NCI-H446 (cell line): ENCODE measurements around the gene RUSC2.
"Not testable (repeated sequence)": the region's sequence is repeated elsewhere in the genome, so short reads cannot be mapped to it uniquely, and the experiment has no call there.

Experiments used
- DNase-seq, 2 experiments: peaks; one replicate each; lab custom pipeline; 2025; lab: John Stamatoyannopoulos, UW

Gene RUSC2

DNA sequence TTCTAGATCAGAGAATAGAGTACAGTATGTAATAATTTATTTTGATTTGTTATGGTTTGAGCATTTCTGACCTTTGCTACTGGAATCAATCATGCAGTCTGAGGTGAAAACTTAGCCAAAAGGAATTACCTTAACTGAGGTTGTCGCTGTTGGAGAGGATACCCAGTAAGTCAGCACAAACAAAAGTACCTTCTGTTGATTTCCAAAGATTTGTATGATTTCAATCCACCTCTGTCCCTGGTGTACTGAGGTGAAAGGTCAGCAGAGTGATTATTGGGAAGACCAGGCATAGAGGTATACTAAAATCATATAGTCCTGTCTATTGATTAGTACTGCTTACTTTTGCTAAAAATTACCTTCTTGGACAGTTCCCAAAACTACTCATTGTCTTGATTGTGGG, 32.8 kb downstream of the RUSC2 start:
- no peak for DNase-seq

DNA sequence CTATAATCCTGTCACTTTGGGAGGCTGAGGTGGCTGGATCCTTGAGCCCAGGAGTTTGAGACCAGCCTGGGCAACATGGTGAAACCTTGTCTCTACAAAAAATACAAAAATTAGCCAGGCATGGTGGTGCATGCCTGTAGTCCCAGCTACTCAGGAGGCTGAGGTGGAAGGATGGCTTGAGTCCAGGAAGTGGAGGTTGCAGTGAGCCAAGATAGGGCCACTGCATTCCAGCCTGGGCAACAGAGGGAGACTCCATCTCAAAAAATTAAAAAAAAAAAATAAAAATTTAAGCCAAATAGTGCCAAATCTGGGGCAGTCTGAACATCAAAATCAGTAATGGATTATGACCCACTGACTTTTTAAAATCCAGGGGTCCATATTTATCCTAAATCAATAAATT, 33.6 kb downstream of the RUSC2 start:
- DNase-seq, result not testable (repeated sequence)

DNA sequence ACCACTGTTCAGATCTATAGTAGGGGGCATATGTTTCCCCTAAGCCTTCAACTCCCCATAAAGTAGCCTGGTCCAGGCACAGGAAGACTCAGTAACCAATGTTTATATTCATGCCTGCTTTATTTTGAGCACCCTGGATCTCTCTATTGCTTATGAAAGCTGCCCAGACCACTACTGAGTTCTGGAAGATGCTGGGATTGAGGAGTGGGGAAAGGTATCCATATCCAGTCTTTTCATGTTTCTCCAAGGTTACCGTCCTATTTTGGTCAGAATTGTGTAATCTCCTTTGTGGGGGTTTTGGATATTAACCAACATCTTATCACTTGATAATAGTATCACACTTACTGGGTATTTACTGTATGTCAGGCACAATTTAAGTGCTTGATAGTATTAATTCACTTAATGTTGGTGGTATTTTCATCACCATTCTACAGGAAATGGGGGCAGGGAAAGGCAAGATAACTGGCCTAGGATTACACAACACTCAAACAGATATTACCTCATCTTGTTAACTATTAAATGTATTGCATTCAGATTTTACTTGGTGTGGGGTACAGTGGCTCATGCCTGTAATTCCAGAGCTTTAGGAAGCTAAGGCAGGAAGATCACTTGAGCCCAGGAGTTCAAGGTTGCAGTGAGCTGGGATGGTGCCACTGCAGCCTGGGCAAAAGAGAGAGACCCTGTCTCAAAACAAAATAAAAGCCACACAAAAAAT, 36.3 kb downstream of the RUSC2 start:
- DNase-seq, result no peak

DNA sequence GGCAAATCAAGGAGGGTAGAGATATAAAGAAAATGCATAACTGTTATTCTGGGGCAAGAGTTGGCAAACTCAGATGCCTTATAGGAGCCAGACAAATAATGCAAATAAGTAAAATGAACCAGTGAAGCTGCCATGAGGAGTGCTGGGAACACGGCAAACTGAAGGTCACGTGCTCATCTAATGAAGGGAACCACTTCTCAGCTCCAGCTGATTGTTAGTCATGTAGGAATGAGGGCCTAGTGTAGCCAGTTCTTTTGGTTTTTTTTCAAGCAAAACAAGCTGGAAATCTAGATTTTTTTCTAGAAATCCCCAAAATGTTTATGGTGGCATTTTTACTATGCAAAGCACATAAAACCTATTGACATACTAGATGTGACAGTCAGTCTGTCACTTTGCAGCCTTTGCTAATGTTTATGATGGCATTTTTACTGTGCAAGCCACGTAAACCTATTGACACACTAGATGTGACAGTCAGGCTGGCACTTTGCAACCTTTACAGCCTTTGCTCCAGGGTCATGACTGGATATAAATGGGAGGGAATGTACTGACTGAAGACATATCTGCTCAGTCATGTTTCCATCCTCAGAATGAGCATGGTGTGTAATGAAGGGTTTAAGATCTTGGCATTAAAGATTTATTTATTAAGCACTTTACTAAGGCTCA, 39.4 kb downstream of the RUSC2 start:
- DNase-seq, result no peak

DNA sequence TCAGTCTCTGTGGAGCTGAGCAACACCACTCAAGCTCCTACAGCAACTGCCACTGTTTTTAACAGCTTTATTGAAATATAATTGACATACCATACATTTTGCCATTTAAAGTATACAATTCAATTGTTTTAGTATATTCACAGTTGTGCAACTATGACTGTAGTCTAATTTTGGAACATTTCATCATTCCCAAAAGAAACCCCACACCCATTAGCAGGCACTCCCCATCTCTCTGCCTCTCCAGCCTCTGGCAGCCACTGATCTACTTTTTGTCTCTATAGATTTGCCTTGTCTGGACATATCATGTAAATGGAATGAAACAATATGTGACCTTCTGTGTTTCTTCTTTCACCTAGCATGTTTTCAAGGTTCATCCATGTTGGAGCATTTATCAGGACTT, 43.5 kb downstream of the RUSC2 start:
- DNase-seq, result no peak

DNA sequence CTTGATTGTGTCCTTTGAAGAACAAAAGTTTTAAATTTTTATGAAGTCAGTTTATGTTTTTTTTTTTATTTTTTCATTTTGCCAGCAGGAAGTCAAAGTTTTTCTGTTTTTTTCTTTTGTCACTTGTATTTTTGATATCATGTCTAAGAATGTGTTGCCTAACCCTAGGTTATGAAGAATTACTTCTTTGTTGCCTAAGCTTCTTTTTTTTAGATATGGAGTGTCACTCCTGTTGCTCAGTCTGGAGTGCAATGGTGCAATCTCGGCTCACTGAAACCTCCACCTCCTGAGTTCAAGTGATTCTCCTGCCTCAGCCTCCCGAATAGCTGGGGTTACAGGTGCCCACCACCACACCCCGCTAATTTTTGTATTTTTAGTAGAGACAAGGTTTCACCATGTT, 45.0 kb downstream of the RUSC2 start:
- DNase-seq, result not testable (repeated sequence)

DNA sequence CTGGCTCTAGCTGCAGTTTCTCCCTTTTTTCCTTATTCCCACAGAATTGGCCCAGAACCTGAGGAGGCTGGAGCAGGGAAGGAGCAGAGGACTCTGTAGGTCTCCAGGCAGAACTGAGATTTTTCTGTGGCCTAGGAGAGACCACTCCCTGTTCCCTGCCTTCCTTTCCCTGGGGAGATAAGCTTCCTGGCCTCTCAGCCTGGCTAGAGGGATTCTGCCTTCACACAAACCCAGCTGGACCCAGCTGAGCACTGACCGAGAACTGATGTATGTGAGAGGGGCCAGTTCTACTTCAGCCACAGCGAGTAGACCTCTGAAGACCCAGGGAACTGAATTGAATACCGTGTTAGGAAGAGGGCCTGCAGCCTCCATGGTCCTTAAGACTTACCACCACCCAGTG, 48.0 kb downstream of the RUSC2 start:
- DNase-seq, result no peak

DNA sequence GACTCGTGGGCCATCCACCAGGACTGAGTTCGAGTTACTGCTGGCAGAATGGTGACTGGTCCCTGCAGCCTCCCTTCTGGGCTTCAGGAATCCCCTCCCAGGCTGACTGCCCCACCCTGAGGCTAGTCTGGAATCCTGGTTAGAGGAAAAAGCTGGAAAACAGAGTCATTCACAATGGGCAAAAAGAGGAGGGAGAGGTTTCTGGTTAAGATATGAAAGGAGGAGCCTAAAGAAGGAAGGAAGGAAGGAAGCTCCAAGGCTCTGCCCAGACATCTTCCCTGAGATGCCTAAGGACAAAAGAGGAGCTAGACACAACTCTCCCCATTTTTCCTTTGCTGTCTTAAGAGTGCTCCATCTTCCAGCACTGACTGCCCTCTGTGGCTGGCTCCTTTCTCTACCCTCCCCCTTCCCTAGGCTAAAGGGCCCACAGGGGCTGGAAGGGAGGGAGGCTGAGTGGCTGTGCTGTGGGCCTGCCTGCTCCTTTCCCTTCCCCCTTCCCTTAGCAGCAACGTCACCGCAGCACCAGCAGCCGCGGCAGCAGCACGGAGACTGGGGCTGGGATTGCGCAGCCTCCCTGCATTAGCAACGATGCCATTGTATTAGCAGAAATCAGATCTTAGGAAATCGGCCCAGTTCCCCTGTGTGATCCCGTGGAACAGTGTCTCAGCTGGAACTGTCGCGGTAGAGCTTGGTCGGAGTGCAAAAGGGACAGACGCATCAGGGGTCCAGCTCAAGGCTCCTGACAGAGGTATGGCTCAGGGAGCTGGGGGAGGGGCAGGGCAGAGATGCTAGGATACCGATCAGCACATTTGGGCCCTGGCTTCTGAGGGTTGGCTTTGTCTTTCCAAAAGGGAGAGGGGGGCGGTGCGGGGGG, 48.7 kb downstream of the RUSC2 start:
- no peak for DNase-seq
